HG03442 (cell line): ENCODE measurements around the gene SLC6A13.

Experiments
- ATAC-seq: cut with Tn5 transposase; IDR thresholded peaks from one replicate; pipeline ENCODE4 v1.9.1; 2021; ENCODE audit warnings: mild to moderate bottlenecking, moderate library complexity; ENCODE audit not compliant: unreplicated experiment

SLC6A13 gene

GRCh38 chr12:234891-235415 is 27.7 kb downstream of the SLC6A13 start:
- ATAC-seq: no peak

GRCh38 chr12:234019-234418 is 28.6 kb downstream of the SLC6A13 start:
- no peak for ATAC-seq

- no peak for ATAC-seq
Observed at GRCh38 chr12:233615-233968, 29.0 kb downstream of the SLC6A13 start.

DNA sequence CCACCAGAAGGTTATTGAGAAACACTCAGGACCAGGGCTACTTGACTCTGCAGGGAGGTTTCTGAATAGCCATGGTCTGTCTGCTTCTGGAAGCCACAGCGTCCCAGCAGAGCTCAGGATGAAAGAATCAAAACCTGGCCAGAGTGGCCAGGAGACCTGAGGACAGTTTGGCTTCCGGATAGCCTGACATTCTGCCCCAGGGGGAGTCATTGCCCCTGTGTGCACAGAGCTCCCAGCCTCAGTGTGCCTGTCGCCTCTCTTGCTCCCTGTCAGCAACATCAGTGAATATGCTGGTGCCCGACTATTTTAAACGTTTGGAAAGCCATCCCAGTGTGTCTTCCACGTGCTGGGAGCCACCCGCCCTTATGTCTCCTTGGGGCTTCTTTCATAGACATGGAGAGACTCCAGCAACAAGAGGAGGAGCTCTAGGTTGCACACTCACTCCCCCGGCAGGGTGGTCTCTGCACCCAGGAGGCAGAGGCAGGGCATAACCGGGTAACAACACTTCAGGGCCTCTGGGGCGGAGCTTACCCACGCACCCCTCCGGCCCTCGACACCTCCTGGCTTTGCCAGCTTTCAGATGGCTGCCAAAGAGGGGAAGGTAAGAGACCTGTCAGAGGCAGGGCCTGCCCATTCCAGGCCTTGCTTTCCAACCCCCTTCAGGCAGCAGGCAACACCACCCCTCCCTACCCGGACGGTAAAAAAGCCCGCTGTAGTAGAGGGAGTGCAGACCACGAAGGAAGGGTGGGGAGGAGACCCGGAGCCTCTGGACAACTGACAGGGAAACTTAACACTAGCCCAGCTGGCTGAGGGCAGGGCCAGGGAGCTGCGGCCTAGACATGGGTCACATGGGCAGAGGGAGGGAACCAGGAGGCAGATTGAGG is 29.7 kb downstream of the SLC6A13 start:
- no peak for ATAC-seq

DNA sequence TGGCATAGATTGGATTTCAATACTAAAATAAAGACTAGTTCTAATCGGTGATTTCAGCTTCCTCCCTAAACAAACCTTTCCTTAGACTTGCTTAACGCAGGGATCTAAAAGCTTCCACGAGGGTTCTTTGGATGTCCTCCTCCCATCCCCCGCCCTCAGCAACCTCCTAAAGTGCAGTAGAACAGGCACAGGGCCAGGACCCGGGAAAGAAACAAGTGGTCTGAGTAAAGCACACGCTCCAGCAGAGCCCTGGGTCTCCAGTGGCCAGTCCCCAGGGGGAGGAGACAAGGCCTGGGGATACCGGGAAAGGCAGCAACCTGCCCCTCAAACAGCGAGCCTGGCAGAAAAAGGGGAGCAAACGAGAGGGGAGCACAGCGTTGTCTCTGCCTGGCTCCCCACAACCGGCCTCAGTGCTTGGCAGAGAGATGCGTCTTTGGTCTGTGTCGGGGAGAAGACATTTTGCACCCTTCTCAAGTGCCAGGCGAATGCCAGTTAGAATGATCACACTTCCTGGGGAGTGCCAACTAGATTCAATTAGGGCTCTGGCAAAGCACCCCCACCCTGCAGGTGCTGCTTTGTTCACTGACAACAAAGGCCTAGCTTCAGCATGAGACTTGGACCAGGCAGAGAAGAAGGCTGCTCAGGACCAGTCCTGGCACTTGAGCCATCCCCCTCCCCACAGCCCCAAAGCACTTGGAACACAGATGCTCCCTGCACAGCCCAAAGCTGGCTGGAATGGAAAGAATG is 31.5 kb downstream of the SLC6A13 start:
- ATAC-seq: no peak

DNA sequence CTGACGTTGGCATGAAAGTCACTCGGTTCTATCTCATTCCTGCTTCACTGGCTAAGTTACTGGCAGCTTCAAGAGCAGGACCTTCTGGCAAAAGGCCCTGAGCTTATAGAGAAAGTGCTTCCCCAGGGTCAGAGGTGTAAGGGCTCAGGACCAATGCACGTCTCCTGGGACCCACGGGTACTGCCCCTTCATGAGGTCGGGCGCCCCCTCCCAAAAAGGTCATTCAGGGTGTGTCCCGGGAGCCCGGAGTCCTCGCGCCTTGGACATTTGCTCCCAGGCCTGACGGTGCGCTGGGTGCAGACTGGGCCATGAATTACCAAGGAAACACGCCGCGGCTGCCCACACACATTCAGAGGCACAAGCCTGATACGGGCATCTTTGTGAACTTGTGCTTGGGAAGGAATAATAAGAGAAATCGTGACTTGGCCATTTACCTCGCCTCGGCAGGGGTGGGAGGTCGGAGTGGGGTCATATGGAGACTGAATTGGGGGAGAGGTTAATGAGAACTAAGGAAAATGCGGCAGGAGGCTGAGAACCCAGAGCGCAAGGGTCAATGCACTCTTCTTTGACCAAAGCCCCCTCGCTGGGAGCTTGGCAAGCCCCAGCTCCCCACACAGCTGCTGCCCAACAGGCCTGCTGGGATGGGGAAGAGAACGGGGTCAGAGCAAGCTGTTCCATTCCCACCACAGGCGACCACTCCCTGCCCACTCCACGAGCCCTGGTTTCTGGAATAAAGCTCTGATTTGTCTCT is 33.0 kb downstream of the SLC6A13 start:
- ATAC-seq: no peak

DNA sequence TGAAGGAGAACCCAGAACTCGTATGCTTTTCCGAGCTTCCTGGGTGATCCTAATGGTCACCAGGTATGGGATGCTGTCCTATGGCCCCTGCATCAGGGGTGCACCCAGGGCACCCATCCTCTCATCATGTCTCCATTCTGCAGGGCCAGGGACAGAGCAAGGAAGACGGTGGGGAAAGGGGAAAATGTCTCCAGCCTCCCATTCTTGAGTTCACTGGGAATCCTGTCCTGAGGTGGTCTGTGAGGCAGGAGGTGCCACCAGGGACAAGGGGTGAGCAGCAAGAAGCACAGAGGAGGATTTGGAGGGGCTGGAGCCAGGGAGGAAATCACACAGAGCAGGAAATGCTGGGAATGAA is 33.8 kb downstream of the SLC6A13 start:
- ATAC-seq: no peak

GRCh38 chr12:227923-228845 is 34.5 kb downstream of the SLC6A13 start:
- ATAC-seq: no peak

- no peak for ATAC-seq
Observed at GRCh38 chr12:227286-227915, 35.2 kb downstream of the SLC6A13 start.

GRCh38 chr12:226401-226800 is 36.2 kb downstream of the SLC6A13 start:
- ATAC-seq: no peak

GRCh38 chr12:225012-225411 is 37.6 kb downstream of the SLC6A13 start:
- no peak for ATAC-seq

DNA sequence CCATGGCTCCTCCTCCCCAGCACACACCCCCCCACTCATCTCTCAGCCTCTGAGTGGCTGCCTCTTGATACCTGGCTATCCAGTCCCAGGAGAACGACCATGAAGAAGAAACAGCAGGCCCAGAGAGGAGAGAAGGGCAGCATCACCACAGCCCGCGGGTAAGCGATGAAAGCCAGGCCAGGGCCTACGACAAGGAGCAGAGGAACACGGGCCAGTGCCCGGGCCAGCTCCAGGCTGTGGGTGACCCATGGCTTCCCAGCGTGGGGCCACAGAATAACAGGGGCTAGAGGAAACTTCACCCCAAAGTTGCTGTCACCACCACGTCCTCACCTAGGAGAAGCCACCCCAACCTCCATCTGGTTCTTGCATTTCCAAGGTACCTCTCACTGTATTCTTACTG is 38.3 kb downstream of the SLC6A13 start:
- no peak for ATAC-seq

DNA sequence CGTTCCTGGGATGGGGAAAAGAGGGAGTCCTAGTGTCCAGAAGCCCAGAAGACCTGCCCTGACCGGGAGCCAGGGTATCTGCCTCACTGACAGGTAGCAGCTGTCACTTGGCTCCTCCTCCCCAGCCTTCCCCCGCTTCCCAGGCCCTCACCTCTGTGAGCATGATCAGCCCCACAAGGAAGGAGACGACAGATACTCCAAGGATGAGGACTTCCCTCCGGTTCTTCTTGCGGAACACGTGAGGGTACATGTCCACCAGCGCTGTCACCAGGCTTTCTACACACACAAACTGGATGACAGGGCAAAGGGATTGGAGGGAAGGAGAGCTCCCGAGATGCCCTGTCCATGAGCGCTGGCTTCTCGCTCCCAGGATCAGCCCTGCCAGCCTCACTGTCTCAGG is 38.8 kb downstream of the SLC6A13 start:
- ATAC-seq: no peak

- ATAC-seq: no peak
Observed at GRCh38 chr12:221736-222135, 40.9 kb downstream of the SLC6A13 start.

DNA sequence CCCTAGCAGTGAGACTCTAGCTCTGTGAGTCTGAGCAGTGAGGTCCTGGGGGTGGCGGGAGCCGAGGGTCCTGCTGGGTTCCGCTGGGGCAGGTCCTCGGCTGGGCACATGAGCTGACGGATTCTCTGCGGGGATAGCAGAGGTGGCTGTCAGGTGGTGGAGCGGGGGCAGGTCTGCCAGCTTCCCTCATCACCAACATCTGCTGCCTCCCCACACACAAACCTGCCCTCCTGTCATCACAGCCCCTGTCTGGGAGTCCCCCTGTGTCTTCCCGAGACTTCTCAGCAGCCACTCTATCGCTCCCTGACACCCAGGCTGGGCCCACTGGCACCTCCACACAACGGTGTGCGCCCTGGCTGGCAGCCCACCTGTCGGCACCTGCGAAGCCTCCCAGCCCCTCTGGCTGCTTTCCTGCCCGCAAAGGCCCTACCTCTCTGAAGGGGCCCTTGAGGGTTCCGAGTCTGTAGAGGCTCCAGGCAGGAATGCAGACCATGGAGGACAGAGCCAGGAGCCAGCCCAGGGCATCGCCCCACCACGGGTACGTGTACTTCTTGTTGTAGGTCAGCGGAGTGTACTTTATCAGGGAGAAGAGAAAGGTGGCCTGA is 41.6 kb downstream of the SLC6A13 start:
- ATAC-seq: no peak

DNA sequence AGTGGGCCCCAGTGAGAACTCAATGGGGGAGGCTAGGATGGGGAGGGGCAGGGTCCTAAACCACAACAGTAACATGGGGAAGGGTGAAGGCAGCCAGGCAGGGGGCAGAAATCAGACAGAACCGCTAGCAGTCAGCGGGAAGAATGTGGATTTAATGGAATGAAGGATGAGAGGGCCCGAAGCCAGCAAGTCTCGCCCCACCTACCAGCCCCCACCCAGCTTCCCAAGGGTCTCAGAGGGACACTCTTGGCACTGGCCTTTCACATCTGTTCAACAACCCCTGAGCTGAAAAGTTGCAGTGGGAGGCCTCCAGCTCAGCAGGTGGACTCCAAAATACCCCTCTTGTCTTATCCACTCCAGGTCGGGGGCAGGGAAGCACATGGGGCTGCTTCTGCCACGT is 42.1 kb downstream of the SLC6A13 start:
- ATAC-seq: no peak

GRCh38 chr12:219891-220352 is 42.7 kb downstream of the SLC6A13 start:
- ATAC-seq: no peak

- no peak for ATAC-seq
Observed at GRCh38 chr12:218728-219590, 43.7 kb downstream of the SLC6A13 start.
